Stimulated activated naive CD8-positive, alpha-beta T cell treated with anti-CD3 and anti-CD28 coated beads, Interleukin-15, amount 100 ng/mL, for 72 hours (primary cell): ENCODE measurements around the gene ABHD2.
"Not testable (repeated sequence)": the region's sequence is repeated elsewhere in the genome, so short reads cannot be mapped to it uniquely, and the experiment has no call there.

Source experiments
- ATAC-seq: fragments of 150-1000 bp; cut with Tn5 transposase; 2 replicates; pipeline ENCODE4 v1.10.0; 2021; ENCODE audit warnings: mild to moderate bottlenecking, moderate library complexity
- DNase-seq, 2 donors: peaks; one replicate each; pipeline ENCODE4 v3.0.0; 2021 to 2022
- H3K27ac Mint-ChIP-seq, 2 donors: one replicate each; pipeline ENCODE4 v1.8.0; 2022; ENCODE audit warnings: mild to moderate bottlenecking in 2 of 2, mixed read lengths in 2 of 2, moderate library complexity in 2 of 2
- H3K27me3 Mint-ChIP-seq: one replicate; pipeline ENCODE4 v1.8.0; 2022; ENCODE audit warnings: mixed read lengths
- H3K4me1 Mint-ChIP-seq: one replicate; pipeline ENCODE4 v1.8.0; 2022; ENCODE audit warnings: mild to moderate bottlenecking, mixed read lengths
- H3K4me3 Mint-ChIP-seq, 2 donors: one replicate each; pipeline ENCODE4 v1.8.0; 2022; ENCODE audit warnings: mild to moderate bottlenecking in 2 of 2, mixed read lengths in 2 of 2, moderate library complexity in 1 of 2
- H3K9me3 Mint-ChIP-seq, 2 donors: one replicate each; pipeline ENCODE4 v1.8.0; 2022; ENCODE audit warnings: mixed read lengths in 2 of 2

The ABHD2 gene

DNA sequence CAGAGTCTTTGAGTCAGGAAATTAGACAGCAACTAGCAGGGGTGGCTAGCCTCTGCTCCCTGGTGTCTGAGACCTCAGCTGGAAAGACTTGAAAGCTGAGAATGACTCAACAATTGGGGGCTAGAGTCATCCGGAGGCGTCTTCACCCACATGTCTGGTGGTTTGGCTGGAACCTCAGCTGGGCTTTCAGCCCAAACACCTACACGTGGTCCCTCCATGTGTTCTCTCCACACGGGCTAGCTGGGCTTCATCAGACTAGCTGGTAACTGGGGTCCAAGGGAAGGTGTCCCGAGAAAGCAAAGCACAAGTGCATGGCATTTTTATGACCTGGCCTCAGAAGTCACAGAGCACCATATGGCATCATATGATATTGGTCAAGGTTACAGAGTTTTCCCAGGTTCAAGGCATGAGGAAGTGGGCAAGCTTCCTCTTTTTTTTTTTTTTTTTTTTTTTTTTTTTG, 19.9 kb upstream of the ABHD2 start:
- Mint-ChIP-seq H3K4me3 (peak overlapping the region; percentile 15 to 51), H3K27me3 (no peaks in the 10 kb centered on the region), H3K4me1 (peaks cover 17% of the 10 kb centered on the region), H3K9me3 (peaks cover 9 to 25% of the 10 kb centered on the region in 2 donors), H3K27ac (peak overlapping the region; percentile 73 to 83)
- ATAC-seq (peak; percentile 98), DNase-seq (peak; percentile 58 to 79)

DNA sequence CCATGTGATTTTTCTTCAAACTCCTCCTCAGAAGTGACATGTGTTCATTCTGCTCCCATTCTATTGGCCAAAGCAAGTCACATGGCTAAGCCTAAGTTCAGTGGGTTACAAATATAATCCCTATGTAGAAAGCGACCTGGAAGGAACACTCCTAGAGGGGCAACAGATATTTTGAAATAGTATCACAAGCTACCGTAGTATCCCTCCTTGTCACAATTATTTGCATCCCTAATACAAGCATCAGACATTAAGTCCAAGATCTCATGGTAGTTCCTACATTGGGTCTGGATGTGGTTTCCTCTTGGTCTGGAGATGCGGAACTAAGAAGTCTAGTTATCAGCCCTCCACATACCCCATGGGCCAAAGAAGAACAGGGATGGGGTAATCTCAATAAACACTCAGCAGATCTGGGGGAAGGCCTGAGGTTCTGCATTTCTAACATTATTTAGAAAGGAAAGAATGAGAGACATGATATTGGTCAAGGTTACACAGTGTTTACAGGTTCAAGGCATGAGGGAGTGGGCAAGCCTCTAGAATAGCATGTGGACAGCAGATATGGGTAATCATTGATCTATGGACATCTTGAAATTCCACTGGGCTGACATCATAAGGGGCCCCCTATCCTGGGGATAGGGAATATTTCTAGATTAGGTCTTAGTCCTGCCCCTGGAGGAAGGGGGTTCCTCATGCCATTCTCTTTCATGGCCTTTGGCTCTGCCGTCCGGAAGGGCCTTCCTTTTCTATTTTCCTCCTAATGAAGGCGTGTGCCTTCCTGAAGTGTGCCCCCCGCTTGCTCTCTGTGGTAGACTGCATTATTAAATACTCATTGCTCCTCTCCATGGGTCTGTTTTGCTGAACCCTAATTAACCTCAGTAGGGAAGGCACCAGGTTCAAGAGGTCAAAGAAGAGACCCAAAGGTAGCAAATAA, 17.8 kb upstream of the ABHD2 start:
- Mint-ChIP-seq H3K27ac (peak overlapping the region in 1 of 2 donors; percentile 8), H3K27me3 (peaks cover 7% of the 10 kb centered on the region), H3K9me3 (peaks cover 14 to 25% of the 10 kb centered on the region in 2 donors), H3K4me1 (peaks cover 24% of the 10 kb centered on the region), H3K4me3 (no peak overlapping the region)
- ATAC-seq = no peak
- no peak for DNase-seq

DNA sequence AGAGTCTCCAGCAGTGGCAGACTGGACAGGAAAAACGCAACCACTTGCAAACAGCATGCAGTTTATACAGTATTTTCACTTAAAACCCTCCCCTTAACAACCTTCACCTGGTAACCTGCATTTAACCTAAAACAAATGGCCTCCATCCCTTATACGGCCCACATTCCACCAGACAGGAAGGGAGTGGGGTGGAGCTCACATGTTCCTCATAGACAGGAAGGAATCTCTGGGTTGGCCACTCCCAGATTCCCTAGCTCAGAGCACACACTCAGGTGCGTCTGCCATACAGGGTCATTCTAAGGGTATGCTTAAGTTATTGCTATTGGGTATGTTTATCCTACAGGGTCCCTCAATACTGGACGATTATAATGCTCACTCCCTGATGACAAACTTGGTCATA, 16.8 kb upstream of the ABHD2 start:
- no peak for ATAC-seq

DNA sequence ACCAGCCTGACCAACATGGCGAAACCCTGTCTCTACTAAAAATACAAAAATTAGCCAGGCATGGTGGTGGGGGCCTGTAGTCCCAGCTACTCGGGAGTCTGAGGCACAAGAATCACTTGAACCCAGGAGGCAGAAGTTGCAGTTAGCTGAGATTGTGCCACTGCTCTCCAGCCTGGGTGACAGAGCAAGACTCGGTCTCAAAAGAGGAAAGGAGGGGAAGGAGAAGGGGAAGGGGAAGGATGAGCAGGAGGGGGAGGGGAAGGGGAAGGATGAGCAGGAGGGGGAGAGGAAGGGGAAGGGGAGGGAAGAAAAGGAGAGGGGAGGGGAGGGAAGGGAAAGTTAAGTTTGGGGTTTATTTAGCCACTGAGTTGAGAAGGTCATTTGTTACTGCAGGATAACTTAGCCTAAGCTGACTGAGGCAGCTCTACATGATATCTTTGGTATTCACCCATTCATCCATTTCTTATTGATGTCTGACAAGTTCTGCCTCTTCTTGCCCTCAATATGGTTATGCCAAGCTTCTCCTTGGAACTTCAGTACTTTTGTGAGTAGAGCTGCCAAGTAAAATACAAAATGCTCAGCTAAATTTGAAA, 15.9 kb upstream of the ABHD2 start:
- peaks cover 31% of the 10 kb centered on the region for H3K4me1 Mint-ChIP-seq
- peaks cover 6 to 8% of the 10 kb centered on the region in 2 donors for H3K9me3 Mint-ChIP-seq
- peaks cover 13% of the 10 kb centered on the region for H3K27me3 Mint-ChIP-seq
- H3K4me3 Mint-ChIP-seq = no peak overlapping the region
- ATAC-seq (no peak), DNase-seq (no peak)
- H3K27ac Mint-ChIP-seq = peak overlapping the region in 1 of 2 donors; percentile 53

More for the DNA sequence above, 16.8 kb upstream of the ABHD2 start:
- no peak overlapping the region for H3K27ac Mint-ChIP-seq
- H3K4me1 Mint-ChIP-seq = peaks cover 34% of the 10 kb centered on the region
- H3K27me3 Mint-ChIP-seq = peaks cover 13% of the 10 kb centered on the region
- H3K9me3 Mint-ChIP-seq = peaks cover 14 to 15% of the 10 kb centered on the region in 2 donors
- DNase-seq = no peak
- H3K4me3 Mint-ChIP-seq = no peak overlapping the region

DNA sequence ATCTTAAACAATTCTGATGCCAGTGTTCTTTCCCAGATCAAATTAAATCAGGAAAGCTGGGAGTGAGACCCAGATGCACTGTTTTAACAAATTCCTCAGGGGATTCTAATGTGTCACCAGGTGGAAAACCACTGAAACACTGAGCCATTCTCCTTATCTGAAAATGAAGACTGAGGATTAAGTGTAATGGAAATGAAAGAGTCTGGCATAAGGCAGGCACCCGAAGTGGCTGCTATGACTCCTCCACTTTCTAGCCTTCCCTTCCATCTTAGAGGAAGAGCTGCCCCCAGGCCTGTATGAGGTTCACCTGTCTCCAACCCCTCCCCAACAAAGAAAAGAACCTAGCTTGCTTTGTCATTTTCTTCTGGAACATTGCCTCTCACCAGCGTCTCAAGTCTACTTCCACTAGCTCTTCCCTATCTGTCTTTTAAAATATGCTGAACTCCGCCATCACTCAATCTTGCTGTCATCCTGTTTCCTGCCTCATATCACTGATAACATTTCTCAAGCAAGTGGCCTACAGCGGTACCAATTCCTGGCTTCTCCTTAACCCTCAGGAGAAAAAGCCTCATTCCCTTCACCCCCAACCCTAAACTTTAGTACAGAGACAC, 13.7 kb upstream of the ABHD2 start:
- Mint-ChIP-seq H3K4me3 (no peak overlapping the region), H3K4me1 (peaks cover 28% of the 10 kb centered on the region), H3K27ac (peak overlapping the region in 1 of 2 donors; percentile 14), H3K9me3 (peaks cover 0 to 4% of the 10 kb centered on the region in 2 donors), H3K27me3 (peaks cover 13% of the 10 kb centered on the region)
- DNase-seq (no peak), ATAC-seq (no peak)

DNA sequence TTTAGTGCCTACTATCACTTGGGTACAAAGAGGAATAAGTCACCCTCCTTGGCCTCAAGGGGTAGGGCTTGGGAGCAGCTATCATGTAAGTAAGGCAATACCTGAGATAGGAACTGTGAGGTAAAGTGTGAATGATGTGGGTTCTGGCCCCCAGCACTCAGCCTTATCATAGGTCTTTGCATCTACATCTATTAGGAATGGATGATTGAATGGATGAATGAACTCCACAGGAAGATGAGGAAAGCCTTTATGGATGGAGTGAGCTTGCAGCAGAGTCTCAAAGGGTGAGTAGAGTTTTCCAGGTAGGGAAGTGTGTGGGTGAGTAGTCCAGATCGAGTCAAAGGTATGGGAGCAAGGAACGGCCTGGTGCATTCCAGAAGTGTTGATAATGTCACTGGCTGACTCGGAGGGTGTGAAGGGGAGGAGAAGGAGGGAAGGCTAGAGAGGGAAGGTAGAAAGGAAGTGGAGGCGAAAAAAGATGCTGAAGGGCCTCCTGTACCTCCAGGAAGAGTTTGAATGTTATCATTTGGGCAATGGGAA, 13.1 kb upstream of the ABHD2 start:
- Mint-ChIP-seq H3K27ac (no peak overlapping the region), H3K27me3 (peaks cover 13% of the 10 kb centered on the region), H3K4me1 (peaks cover 28% of the 10 kb centered on the region), H3K9me3 (peaks cover 0 to 4% of the 10 kb centered on the region in 2 donors), H3K4me3 (no peak overlapping the region)
- ATAC-seq (no peak), DNase-seq (no peak)

DNA sequence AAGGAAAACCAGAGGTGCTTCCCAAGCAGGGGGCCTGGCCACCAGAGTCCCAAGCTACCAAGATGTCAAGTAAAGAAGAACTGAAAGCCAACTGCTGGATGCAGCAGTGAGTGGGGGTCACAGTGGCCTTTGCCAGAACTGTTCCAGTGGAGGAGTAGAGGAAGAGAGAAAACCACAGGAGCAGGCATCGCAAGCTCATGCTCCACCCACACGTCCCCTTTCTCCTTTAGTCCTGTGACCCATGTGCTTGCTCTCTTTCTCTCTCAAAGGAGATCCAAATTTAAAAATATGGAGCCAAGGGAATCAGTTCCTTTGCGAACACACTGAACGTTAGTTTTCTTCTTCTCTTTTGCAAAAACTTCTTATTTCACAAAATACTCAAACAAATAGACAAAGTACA, 12.4 kb upstream of the ABHD2 start:
- Mint-ChIP-seq H3K27ac (no peak overlapping the region), H3K27me3 (peaks cover 13% of the 10 kb centered on the region), H3K4me1 (peaks cover 28% of the 10 kb centered on the region)

DNA sequence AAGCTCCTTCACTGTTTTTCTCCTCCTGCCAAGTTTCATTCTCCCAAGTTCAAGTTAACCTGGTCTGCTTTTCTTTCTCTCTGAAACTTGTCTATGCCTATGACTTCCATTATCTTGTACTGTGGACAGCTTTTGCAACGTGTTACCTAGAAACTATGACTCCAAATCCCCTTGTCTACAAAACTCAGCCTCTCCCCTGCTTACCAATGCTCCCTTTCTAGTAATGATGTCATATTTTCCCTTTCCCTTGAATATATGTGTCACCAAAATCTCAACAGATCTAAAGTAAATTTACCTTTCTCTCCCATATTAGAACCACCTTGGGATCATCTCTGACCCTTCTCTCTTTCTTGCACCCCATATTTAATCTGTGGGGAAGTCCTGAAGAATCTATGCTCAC, 10.5 kb upstream of the ABHD2 start:
- H3K4me3 Mint-ChIP-seq = no peak overlapping the region
- no peak for DNase-seq
- H3K27ac Mint-ChIP-seq = no peak overlapping the region
- ATAC-seq = peak; percentile 90
- peaks cover 28% of the 10 kb centered on the region for H3K4me1 Mint-ChIP-seq
- H3K9me3 Mint-ChIP-seq = peaks cover 0 to 4% of the 10 kb centered on the region in 2 donors
- peaks cover 13% of the 10 kb centered on the region for H3K27me3 Mint-ChIP-seq

More for the DNA sequence above, 12.4 kb upstream of the ABHD2 start:
- Mint-ChIP-seq H3K9me3 (peaks cover 0 to 4% of the 10 kb centered on the region in 2 donors), H3K4me3 (no peak overlapping the region)
- DNase-seq (no peak), ATAC-seq (no peak)

DNA sequence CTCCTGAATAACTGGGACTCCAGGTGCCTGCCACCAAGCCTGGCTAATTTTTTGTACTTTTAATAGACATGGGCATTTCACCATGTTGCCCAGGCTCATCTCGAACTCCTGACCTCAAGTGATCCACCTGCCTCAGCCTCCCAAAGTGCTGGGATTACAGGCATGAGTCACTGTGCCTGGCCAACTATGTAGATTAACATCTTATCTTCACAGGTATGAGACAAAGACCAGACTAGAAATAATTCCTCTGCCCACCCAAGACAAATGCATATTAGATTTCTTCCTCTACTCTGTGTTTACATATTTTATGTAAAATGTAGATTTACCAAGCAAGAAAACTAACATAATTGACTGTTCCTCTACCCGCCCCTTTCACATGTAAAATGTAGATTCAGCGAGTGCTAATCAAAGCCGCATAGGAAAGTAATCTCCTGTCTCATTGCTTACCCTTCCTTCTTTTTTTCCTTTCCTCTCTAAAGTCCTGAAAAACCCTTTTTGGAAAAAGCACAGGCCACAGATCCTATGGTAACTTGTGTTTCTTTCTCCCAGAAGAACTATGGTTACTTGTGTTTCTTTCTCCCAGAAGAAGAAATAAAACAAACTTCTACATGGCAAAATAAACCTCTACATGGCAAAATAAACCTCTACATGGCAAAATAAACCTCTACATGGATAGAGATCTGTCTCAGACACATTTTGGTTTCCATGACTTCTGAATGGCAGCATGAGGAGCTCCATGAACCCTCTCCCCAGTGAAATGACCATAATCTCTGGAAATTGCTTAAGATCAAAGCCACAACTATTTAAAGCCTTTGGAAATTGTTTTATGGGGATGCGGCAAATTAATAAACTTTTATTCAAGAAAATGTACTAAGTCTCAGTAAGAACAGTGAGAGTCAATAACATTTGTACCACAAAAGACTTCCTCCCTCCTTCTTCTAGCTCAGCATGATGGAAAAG, 9.1 kb upstream of the ABHD2 start:
- Mint-ChIP-seq H3K27ac (no peak overlapping the region), H3K4me1 (peaks cover 28% of the 10 kb centered on the region), H3K27me3 (peaks cover 13% of the 10 kb centered on the region), H3K9me3 (peaks cover 0 to 4% of the 10 kb centered on the region in 2 donors), H3K4me3 (no peak overlapping the region)
- ATAC-seq = no peak
- no peak for DNase-seq

DNA sequence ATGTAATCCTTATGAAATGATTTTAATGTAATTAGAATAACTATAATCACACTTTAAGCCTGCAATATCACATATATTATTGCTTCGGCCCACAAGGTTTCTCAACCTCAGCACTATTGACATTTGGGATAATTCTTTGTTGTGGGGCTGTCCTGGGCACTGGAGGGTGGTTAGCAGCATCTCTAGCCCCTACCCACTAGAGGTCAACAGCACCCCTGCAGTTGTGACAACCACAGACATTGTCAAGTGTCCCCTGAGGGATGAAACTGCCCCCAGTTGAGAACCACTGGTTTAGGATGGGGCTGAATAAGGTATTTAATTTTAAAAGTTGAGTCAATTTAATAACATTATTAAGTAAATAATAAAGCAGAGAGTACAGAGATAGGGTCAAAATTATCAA, 6.4 kb upstream of the ABHD2 start:
- ATAC-seq (no peak), DNase-seq (no peak)
- Mint-ChIP-seq H3K27ac (no peak overlapping the region), H3K4me1 (peaks cover 10% of the 10 kb centered on the region), H3K9me3 (no peaks in the 10 kb centered on the region), H3K4me3 (no peak overlapping the region), H3K27me3 (no peaks in the 10 kb centered on the region)

DNA sequence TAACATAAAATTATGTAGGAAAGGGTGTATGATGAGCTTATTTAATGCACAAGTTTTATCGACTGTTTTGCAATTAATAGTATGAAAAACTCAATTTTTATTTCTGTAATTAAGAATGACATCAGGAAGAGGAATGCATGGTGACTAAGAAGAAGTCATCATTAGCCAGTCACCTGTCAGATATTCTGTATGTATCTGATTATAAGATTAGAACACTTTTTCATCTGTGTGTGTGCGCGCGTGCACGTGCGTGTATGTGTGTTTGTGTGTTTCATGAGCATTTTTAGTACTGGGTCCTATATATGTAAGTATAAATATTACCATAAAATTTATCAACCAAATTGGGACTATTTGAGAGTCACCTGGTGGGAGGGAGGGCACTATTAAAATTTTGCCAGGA, 5.0 kb upstream of the ABHD2 start:
- H3K27ac Mint-ChIP-seq = no peak overlapping the region
- ATAC-seq (no peak), DNase-seq (no peak)
- H3K9me3 Mint-ChIP-seq = no peaks in the 10 kb centered on the region
- peaks cover 2% of the 10 kb centered on the region for H3K4me1 Mint-ChIP-seq
- H3K4me3 Mint-ChIP-seq = no peak overlapping the region
- no peaks in the 10 kb centered on the region for H3K27me3 Mint-ChIP-seq

DNA sequence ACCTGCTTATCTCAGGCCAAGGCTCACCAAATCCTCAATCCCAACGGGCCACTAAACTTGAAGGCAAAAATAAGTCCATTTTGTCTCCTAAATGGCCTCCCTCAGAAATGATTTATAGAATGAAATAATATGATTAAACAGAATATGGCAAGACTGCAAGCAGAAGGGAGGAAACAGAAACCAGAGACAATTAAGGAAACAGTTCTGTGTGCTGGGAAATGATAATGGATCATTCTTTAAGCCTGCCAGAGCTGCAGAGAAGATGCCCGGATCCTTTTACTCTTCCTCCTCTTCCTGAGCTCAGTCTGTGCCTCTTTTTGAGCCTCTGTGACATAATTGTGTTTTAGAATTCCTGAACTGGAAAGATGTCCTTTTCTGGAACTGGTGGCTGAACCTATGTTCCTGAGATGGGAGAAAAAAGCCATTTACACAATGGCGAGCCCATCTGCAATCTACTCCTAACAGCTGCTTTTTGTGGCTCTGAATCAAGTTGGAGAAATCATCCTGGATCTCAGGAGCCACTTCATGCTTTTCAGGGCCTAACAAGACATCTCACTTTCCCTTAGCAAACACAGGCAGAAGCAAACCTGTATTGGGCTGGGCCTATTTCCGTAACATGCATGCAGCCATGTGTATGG, 2.8 kb upstream of the ABHD2 start:
- Mint-ChIP-seq H3K4me1 (peaks cover 13% of the 10 kb centered on the region), H3K4me3 (no peak overlapping the region), H3K27me3 (no peaks in the 10 kb centered on the region), H3K9me3 (no peaks in the 10 kb centered on the region), H3K27ac (no peak overlapping the region)
- ATAC-seq (no peak), DNase-seq (no peak)

DNA sequence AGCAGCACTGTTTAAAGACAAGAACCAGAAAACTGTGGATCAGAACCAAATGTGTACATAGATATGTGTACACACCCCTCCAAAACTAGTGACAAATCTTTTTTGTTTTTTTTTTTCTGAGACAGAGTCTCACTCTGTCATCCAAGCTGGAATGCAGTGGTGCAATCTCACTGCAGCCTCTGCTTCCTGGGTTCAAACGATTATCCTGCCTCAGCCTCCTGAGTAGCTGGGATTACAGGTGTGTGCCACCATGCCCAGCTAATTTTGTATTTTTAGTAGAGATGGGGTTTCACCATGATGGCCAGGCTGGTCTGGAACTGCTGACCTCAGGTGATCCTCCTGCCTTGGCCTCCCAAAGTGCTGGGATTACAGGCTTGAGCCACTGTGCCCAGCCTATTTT, 2.3 kb upstream of the ABHD2 start:
- H3K4me3 Mint-ChIP-seq, H3K27ac Mint-ChIP-seq, ATAC-seq, H3K9me3 Mint-ChIP-seq, H3K27me3 Mint-ChIP-seq, DNase-seq: not testable (repeated sequence)
- H3K4me1 Mint-ChIP-seq = peaks cover 18% of the 10 kb centered on the region

DNA sequence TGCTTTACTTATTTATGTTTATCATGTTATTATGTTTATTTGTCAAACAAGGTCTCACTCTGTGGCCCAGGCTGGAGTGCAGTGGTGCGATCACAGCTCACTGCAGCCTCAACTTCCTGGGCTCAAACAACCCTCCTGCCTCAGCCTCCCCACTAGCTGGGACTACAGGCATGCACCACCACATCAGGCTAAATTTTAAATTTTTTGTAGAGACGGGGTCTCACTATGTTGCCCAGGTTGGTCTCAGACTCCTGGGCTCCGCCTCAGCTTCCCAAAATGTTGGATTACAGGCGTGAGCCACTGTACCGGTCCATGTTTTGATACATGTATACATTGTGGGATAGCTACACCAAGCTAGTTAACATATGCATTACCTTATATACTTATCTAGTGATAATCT, 1.9 kb upstream of the ABHD2 start:
- ATAC-seq, H3K4me3 Mint-ChIP-seq, H3K27me3 Mint-ChIP-seq, DNase-seq, H3K9me3 Mint-ChIP-seq, H3K27ac Mint-ChIP-seq: not testable (repeated sequence)
- H3K4me1 Mint-ChIP-seq = peaks cover 23% of the 10 kb centered on the region
